ENCODE results near the gene SLC8B1. TPM values are rescaled to one million over a fixed set of nuclear protein-coding genes. Genes with fewer than 3 reads are reported as not detected.

Gene SLC8B1
- total RNA-seq, 1 donor from 2014 or later, result 27.9 TPM

DNA sequence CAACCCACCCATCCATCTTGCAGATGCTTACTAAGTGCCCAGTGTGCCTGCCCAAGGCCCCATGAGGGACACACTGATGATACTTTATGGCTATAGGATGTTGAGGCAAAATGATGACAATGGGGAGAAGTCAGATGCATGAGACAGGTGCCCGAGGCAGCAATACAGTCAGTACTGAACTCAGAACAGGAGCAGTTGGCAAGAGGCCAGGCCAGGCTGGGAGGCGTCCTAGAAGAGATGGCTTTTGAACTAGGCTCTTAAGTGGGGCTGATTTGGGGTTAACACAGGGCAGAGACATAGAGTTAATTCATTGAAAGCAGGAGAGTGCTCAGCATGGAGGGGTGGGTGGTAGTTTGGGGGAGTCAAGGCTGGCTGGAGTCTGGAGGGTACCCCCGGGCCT, 39.1 kb upstream of the SLC8B1 start:
- no peak overlapping the region for H3K4me3 Mint-ChIP-seq (ENCODE audit: unreplicated experiment)
- peaks cover 5% of the 10 kb centered on the region for H3K27me3 Mint-ChIP-seq (ENCODE audit: unreplicated experiment)
- no peak for DNase-seq
- no peaks in the 10 kb centered on the region for H3K36me3 Mint-ChIP-seq (ENCODE audit: unreplicated experiment)
- H3K9me3 Mint-ChIP-seq (ENCODE audit: unreplicated experiment), result no peaks in the 10 kb centered on the region
- no peak overlapping the region for H3K27ac Mint-ChIP-seq (ENCODE audit: unreplicated experiment)
- TF ChIP-seq CTCF (IDR thresholded peaks at IDR 0.05; ENCODE audit: partially characterized antibody, unreplicated experiment), result no peak
- H3K4me1 Mint-ChIP-seq (ENCODE audit: low read depth, unreplicated experiment), result no peaks in the 10 kb centered on the region

DNA sequence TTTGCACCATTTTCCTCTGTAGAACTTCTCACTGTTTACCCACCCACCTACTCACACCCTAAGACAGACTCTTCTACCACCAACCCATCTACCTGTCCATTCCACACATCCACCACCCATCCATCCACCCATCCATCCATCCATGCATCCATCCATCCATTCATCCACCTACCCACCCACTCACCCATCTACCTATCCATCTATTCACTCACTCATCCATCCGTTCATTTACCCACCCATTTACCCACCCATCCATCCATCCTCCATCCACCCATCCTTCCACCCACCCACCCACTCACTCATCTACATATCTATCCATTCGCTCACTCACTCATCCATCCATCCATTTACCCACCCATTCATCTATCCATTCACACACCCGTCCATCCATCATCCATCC, 38.5 kb upstream of the SLC8B1 start:
- no peak for TF ChIP-seq CTCF (IDR thresholded peaks at IDR 0.05; ENCODE audit: partially characterized antibody, unreplicated experiment)
- Mint-ChIP-seq H3K4me1 (ENCODE audit: low read depth, unreplicated experiment) (no peaks in the 10 kb centered on the region), H3K27me3 (ENCODE audit: unreplicated experiment) (peaks cover 5% of the 10 kb centered on the region)

GRCh38 chr12:113372371-113372770, 37.5 kb upstream of the SLC8B1 start:
- Mint-ChIP-seq H3K4me3 (ENCODE audit: unreplicated experiment) (no peak overlapping the region), H3K27me3 (ENCODE audit: unreplicated experiment) (peaks cover 5% of the 10 kb centered on the region), H3K9me3 (ENCODE audit: unreplicated experiment) (no peaks in the 10 kb centered on the region), H3K4me1 (ENCODE audit: low read depth, unreplicated experiment) (no peaks in the 10 kb centered on the region), H3K36me3 (ENCODE audit: unreplicated experiment) (no peaks in the 10 kb centered on the region), H3K27ac (ENCODE audit: unreplicated experiment) (no peak overlapping the region)
- DNase-seq, result no peak
- no peak for TF ChIP-seq CTCF (IDR thresholded peaks at IDR 0.05; ENCODE audit: partially characterized antibody, unreplicated experiment)

More for the DNA sequence above, 38.5 kb upstream of the SLC8B1 start:
- Mint-ChIP-seq H3K9me3 (ENCODE audit: unreplicated experiment) (no peaks in the 10 kb centered on the region), H3K36me3 (ENCODE audit: unreplicated experiment) (no peaks in the 10 kb centered on the region), H3K4me3 (ENCODE audit: unreplicated experiment) (no peak overlapping the region), H3K27ac (ENCODE audit: unreplicated experiment) (no peak overlapping the region)
- no peak for DNase-seq

DNA sequence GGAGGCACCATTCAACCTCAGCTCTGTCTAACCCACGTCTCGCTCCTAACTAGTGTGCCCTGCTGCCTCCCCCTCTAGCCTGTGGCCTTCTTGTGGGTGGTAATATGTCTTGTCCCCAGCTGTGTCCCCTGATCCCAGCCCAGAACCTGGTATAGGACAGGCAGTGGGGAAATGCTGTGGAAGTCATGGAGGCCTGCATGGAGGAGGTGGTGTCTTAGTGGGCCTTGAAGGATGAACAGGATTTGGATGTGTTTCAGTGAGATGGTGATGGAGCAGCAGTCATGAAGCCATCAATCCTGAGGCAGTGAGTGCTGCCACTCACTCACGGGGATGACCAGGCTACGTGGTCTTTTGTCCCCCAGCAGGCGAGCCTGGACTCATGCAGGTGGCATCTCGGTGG, 36.9 kb upstream of the SLC8B1 start:
- H3K27ac Mint-ChIP-seq (ENCODE audit: unreplicated experiment), result no peak overlapping the region
- DNase-seq, result no peak
- no peaks in the 10 kb centered on the region for H3K36me3 Mint-ChIP-seq (ENCODE audit: unreplicated experiment)
- no peak overlapping the region for H3K4me3 Mint-ChIP-seq (ENCODE audit: unreplicated experiment)
- H3K4me1 Mint-ChIP-seq (ENCODE audit: low read depth, unreplicated experiment), result no peaks in the 10 kb centered on the region
- peaks cover 2% of the 10 kb centered on the region for H3K27me3 Mint-ChIP-seq (ENCODE audit: unreplicated experiment)
- H3K9me3 Mint-ChIP-seq (ENCODE audit: unreplicated experiment), result no peaks in the 10 kb centered on the region
- TF ChIP-seq CTCF (IDR thresholded peaks at IDR 0.05; ENCODE audit: partially characterized antibody, unreplicated experiment), result no peak

DNA sequence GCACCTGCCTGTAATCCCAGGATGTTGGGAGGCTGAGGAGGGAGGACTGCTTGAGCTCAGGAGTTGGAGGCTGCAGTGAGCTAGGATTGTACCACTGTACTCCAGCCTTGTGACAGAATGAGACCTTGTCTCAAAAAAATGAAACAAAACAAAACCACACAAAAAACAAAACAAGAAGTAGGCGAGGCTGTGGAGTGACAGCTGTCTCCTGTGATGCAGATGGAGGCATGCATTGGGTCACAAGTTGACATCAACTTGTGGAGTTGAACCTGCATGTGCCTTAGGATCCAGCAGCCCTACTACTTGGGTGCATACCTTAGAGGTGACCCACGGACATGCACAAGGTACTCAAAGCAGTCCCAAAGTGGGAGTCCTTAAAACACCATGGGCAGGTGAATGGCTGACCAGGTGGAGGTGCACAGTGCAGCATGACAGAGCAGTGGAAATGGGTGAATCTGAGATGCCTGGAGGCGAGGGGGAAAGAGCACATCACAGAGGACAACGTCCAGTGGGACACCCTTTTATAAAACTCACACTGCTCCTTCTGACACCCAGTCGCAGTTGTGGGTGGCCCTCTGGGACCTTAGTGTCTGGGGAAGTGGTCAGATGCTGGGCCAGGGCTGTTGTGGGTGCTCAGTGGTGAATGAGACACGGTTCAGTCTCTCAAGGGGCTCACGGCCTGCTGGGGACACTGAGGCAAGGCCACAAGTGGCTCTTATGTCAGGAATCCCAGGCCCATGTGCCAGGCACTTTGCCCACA, 36.2 kb upstream of the SLC8B1 start:
- no peak for TF ChIP-seq CTCF (IDR thresholded peaks at IDR 0.05; ENCODE audit: partially characterized antibody, unreplicated experiment)
- Mint-ChIP-seq H3K4me1 (ENCODE audit: low read depth, unreplicated experiment) (no peaks in the 10 kb centered on the region), H3K27me3 (ENCODE audit: unreplicated experiment) (peaks cover 2% of the 10 kb centered on the region), H3K27ac (ENCODE audit: unreplicated experiment) (no peak overlapping the region), H3K9me3 (ENCODE audit: unreplicated experiment) (no peaks in the 10 kb centered on the region), H3K4me3 (ENCODE audit: unreplicated experiment) (no peak overlapping the region), H3K36me3 (ENCODE audit: unreplicated experiment) (no peaks in the 10 kb centered on the region)
- no peak for DNase-seq
